Nephron progenitor cell (in vitro differentiated cells): ENCODE data around the gene ANKFN1.

ENCODE experiments used
- DNase-seq: peaks from one replicate; pipeline ENCODE4 v3.0.0; 2021
- H3K27ac Mint-ChIP-seq: 2 replicates; pipeline ENCODE4 v1.8.0; 2021; ENCODE audit warnings: mild to moderate bottlenecking, moderate library complexity, mixed read lengths
- H3K27me3 Mint-ChIP-seq: 2 replicates; pipeline ENCODE4 v1.8.0; 2021; ENCODE audit warnings: mild to moderate bottlenecking, low read depth, mixed read lengths; ENCODE audit not compliant: poor library complexity
- H3K36me3 Mint-ChIP-seq: 2 replicates; pipeline ENCODE4 v1.8.0; 2021; ENCODE audit warnings: low read depth, mixed read lengths
- H3K4me1 Mint-ChIP-seq: 2 replicates; pipeline ENCODE4 v1.8.0; 2021; ENCODE audit warnings: mixed read lengths
- H3K4me3 Mint-ChIP-seq: 2 replicates; pipeline ENCODE4 v1.8.0; 2021; ENCODE audit warnings: mild to moderate bottlenecking, moderate library complexity, mixed read lengths
- H3K9me3 Mint-ChIP-seq: 2 replicates; pipeline ENCODE4 v1.8.0; 2021; ENCODE audit warnings: mild to moderate bottlenecking, moderate library complexity, mixed read lengths
- CTCF ChIP-seq: fragments of 200-600 bp; sonication (generic); IDR thresholded peaks from 2 replicates; pipeline ENCODE4 v1.5.0; 2021; ENCODE audit warnings: antibody characterized with exemption

ANKFN1 gene

GRCh38 chr17:56471696-56472095 is 318.4 kb downstream of the ANKFN1 start:
- no peaks in the 10 kb centered on the region for H3K27me3 Mint-ChIP-seq
- TF ChIP-seq CTCF, result no peak
- H3K27ac Mint-ChIP-seq, result no peak overlapping the region
- H3K4me3 Mint-ChIP-seq, result no peak overlapping the region
- peaks cover 15% of the 10 kb centered on the region for H3K9me3 Mint-ChIP-seq
- peaks cover 7% of the 10 kb centered on the region for H3K4me1 Mint-ChIP-seq
- DNase-seq, result no peak
- H3K36me3 Mint-ChIP-seq, result peaks cover 4% of the 10 kb centered on the region

- Mint-ChIP-seq H3K9me3 (peaks cover 15% of the 10 kb centered on the region), H3K4me3 (no peak overlapping the region), H3K27me3 (no peaks in the 10 kb centered on the region), H3K4me1 (peaks cover 7% of the 10 kb centered on the region), H3K36me3 (peaks cover 4% of the 10 kb centered on the region), H3K27ac (no peak overlapping the region)
- TF ChIP-seq CTCF, result no peak
- no peak for DNase-seq
Measured at GRCh38 chr17:56475116-56475515, 321.8 kb downstream of the ANKFN1 start.

GRCh38 chr17:56478836-56479447 is 325.7 kb downstream of the ANKFN1 start:
- H3K4me3 Mint-ChIP-seq, result no peak overlapping the region
- no peaks in the 10 kb centered on the region for H3K9me3 Mint-ChIP-seq
- peaks cover 3% of the 10 kb centered on the region for H3K27me3 Mint-ChIP-seq
- no peak for DNase-seq
- no peak overlapping the region for H3K27ac Mint-ChIP-seq
- H3K4me1 Mint-ChIP-seq, result peaks cover 36% of the 10 kb centered on the region
- TF ChIP-seq CTCF, result peak; percentile 54
- no peaks in the 10 kb centered on the region for H3K36me3 Mint-ChIP-seq

GRCh38 chr17:56480501-56480900 is 327.2 kb downstream of the ANKFN1 start:
- H3K27me3 Mint-ChIP-seq, result peaks cover 3% of the 10 kb centered on the region
- no peak for TF ChIP-seq CTCF

GRCh38 chr17:56481659-56482058 is 328.4 kb downstream of the ANKFN1 start:
- Mint-ChIP-seq H3K36me3 (no peaks in the 10 kb centered on the region), H3K9me3 (no peaks in the 10 kb centered on the region), H3K4me3 (no peak overlapping the region), H3K27me3 (peaks cover 3% of the 10 kb centered on the region), H3K4me1 (peaks cover 32% of the 10 kb centered on the region), H3K27ac (no peak overlapping the region)
- no peak for DNase-seq
- TF ChIP-seq CTCF, result no peak

More at GRCh38 chr17:56480501-56480900, 327.2 kb downstream of the ANKFN1 start:
- Mint-ChIP-seq H3K27ac (no peak overlapping the region), H3K9me3 (no peaks in the 10 kb centered on the region), H3K4me1 (peaks cover 39% of the 10 kb centered on the region), H3K36me3 (no peaks in the 10 kb centered on the region), H3K4me3 (no peak overlapping the region)
- no peak for DNase-seq

- no peaks in the 10 kb centered on the region for H3K36me3 Mint-ChIP-seq
- no peak for TF ChIP-seq CTCF
Measured at GRCh38 chr17:56482229-56482628, 329.0 kb downstream of the ANKFN1 start.

More at GRCh38 chr17:56482229-56482628, 329.0 kb downstream of the ANKFN1 start:
- DNase-seq, result no peak
- no peak overlapping the region for H3K27ac Mint-ChIP-seq
- no peak overlapping the region for H3K4me3 Mint-ChIP-seq
- peaks cover 3% of the 10 kb centered on the region for H3K27me3 Mint-ChIP-seq
- no peaks in the 10 kb centered on the region for H3K9me3 Mint-ChIP-seq
- peaks cover 32% of the 10 kb centered on the region for H3K4me1 Mint-ChIP-seq
